Measurements from ENCODE around the gene TMPRSS3.

- TF ChIP-seq CTCF (IDR thresholded peaks at IDR 0.05; ENCODE audit: insufficient read depth, low read length, poor library complexity, severe bottlenecking) (no peak), EZH2phosphoT487 (conservative IDR thresholded peaks at IDR 0.05; ENCODE audit: low read length) (no peak)
These were observed 59.8 kb downstream of the TMPRSS3 start for GRCh38 chr21:42336054-42336453.

All from SU-DHL-6 (cell line).